Glutamatergic neuron (in vitro differentiated cells): Measurements from ENCODE around the gene HOMER2. TPM values are rescaled to one million over a fixed set of nuclear protein-coding genes. Genes with fewer than 3 reads are reported as not detected.

Source experiments
- DNase-seq: peaks from one replicate; pipeline ENCODE4 v3.0.0; 2022
- H3K27ac Mint-ChIP-seq: one replicate; pipeline ENCODE4 v1.8.0; 2020; ENCODE audit warnings: mild to moderate bottlenecking, mixed read lengths, inconsistent platforms; ENCODE audit not compliant: unreplicated experiment
- H3K27me3 Mint-ChIP-seq: one replicate; pipeline ENCODE4 v1.8.0; 2020; ENCODE audit warnings: mild to moderate bottlenecking, moderate library complexity, mixed read lengths, inconsistent platforms; ENCODE audit not compliant: unreplicated experiment
- H3K36me3 Mint-ChIP-seq: one replicate; pipeline ENCODE4 v1.8.0; 2020; ENCODE audit warnings: mild to moderate bottlenecking, mixed read lengths, inconsistent platforms; ENCODE audit not compliant: unreplicated experiment
- H3K4me1 Mint-ChIP-seq: one replicate; pipeline ENCODE4 v1.8.0; 2020; ENCODE audit warnings: mild to moderate bottlenecking, low read depth, mixed read lengths, inconsistent platforms; ENCODE audit not compliant: unreplicated experiment
- H3K4me3 Mint-ChIP-seq: one replicate; pipeline ENCODE4 v1.8.0; 2020; ENCODE audit warnings: mild to moderate bottlenecking, mixed read lengths, inconsistent platforms; ENCODE audit not compliant: unreplicated experiment
- H3K9me3 Mint-ChIP-seq: one replicate; pipeline ENCODE4 v1.8.0; 2020; ENCODE audit warnings: mild to moderate bottlenecking, moderate library complexity, mixed read lengths, inconsistent platforms; ENCODE audit not compliant: unreplicated experiment
- total RNA-seq: library from RNA; stranded (reverse); fragmentation: NEBNext Ultra II Directional; extraction: Animal tissue kit (Norgen Biotek cat#: 25700); gene quantifications from one replicate; pipeline ENCODE4 v1.2.1, GENCODE V29; 2021; ENCODE audit not compliant: unreplicated experiment
- TF ChIP-seq, protein P1 (sequence below): fragments of 200-600 bp; sonication (generic); IDR thresholded peaks from one replicate; pipeline ENCODE4 v1.5.0; 2021; ENCODE audit not compliant: partially characterized antibody, unreplicated experiment

HOMER2 gene
- total RNA-seq, 1 donor from 2014 or later = 32.6 TPM

DNA sequence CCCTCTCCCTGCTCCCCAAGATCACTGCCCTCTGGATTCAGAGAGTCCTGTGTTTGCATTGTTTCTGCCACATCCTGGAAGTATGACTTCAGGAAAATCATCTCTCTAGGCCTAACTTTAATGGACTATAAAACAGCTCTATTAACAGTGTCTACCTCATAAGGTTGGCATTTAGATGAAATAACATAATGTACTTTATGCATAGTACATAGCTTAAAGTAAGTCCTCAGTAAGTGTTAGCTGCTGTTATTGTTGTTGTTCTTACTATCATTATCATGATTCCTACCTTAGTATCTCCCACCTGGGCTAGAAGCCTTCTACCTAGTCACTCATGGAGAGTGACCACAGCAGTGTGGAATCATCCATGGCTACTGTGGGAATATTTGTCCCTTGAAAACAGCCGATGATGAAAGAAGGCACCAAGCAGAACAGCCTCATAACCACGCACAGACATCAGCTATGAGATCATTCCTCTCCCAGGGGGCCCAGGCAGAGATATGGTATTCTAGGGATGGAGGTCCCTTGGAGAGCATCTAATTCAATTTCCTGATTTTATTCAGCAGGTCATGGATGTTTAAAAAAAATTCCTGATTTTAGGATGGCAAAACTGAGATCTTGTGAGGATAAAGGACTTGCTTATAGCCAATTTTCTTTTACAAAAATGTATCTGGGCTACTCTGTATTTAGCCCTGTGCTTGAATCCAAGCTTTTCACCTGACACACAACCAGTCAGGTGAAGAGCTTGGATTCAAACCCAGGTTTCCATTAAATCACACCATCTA is 148.5 kb downstream of the HOMER2 start:
- TF ChIP-seq, protein P1, sequence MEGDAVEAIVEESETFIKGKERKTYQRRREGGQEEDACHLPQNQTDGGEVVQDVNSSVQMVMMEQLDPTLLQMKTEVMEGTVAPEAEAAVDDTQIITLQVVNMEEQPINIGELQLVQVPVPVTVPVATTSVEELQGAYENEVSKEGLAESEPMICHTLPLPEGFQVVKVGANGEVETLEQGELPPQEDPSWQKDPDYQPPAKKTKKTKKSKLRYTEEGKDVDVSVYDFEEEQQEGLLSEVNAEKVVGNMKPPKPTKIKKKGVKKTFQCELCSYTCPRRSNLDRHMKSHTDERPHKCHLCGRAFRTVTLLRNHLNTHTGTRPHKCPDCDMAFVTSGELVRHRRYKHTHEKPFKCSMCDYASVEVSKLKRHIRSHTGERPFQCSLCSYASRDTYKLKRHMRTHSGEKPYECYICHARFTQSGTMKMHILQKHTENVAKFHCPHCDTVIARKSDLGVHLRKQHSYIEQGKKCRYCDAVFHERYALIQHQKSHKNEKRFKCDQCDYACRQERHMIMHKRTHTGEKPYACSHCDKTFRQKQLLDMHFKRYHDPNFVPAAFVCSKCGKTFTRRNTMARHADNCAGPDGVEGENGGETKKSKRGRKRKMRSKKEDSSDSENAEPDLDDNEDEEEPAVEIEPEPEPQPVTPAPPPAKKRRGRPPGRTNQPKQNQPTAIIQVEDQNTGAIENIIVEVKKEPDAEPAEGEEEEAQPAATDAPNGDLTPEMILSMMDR = no peak
- H3K27ac Mint-ChIP-seq = no peak overlapping the region
- DNase-seq = peak; percentile 29
- no peaks in the 10 kb centered on the region for H3K36me3 Mint-ChIP-seq
- peaks cover 2% of the 10 kb centered on the region for H3K4me1 Mint-ChIP-seq
- no peak overlapping the region for H3K4me3 Mint-ChIP-seq
- H3K27me3 Mint-ChIP-seq = peaks cover 2% of the 10 kb centered on the region
- H3K9me3 Mint-ChIP-seq = no peaks in the 10 kb centered on the region

- no peak overlapping the region for H3K27ac Mint-ChIP-seq
- H3K27me3 Mint-ChIP-seq = no peaks in the 10 kb centered on the region
- TF ChIP-seq, protein P1 = no peak
- peaks cover 2% of the 10 kb centered on the region for H3K4me1 Mint-ChIP-seq
- no peak overlapping the region for H3K4me3 Mint-ChIP-seq
- no peak for DNase-seq
- H3K9me3 Mint-ChIP-seq = no peaks in the 10 kb centered on the region
- no peaks in the 10 kb centered on the region for H3K36me3 Mint-ChIP-seq
Observed at GRCh38 chr15:82802497-82802896, 150.0 kb downstream of the HOMER2 start.

DNA sequence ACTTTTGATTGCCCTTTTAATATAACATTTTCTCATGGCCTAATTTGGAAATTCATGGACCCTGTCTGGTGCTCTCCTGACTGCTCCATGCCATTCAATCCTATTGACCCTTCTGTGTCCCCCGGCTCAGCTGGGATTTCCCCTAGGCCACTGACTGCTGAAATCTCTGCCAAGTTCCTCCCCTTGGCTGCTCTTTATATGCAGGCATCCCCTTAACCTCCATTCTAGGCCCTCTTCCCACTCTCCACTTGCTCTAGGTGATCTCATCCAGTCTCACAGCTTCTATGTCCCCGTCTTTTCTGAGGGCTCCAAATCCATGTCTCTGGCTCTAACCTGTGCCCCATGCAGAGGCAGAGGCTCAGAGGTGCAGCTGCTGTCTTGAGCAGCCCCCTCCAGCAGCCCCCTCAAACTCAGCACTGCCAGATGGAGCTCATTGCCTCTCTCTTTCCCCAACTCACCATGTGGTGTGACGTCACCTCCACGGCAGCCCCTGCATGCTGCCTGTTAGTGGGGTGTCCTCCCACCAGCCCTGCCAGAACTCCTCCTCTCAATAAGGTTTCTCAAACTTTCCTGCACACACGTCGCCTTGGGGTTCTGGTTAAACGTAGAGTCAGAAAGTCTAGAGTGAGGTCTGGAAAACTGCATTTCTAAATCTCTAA is 153.2 kb downstream of the HOMER2 start:
- Mint-ChIP-seq H3K27ac (no peak overlapping the region), H3K4me3 (no peak overlapping the region), H3K27me3 (no peaks in the 10 kb centered on the region), H3K9me3 (no peaks in the 10 kb centered on the region), H3K36me3 (no peaks in the 10 kb centered on the region), H3K4me1 (peaks cover 2% of the 10 kb centered on the region)
- TF ChIP-seq, protein P1 = no peak
- no peak for DNase-seq

Other genes with a start within 250 kb of the HOMER2 start
- gene AP3B2, start 242.8 kb downstream of the HOMER2 start, total RNA-seq = 218 TPM
- not detected for gene FSD2, start 146.7 kb downstream of the HOMER2 start, total RNA-seq
- gene WHAMM, start 143.1 kb downstream of the HOMER2 start, total RNA-seq = 4.2 TPM
- gene RAMAC, start 33.5 kb upstream of the HOMER2 start, total RNA-seq = 38.2 TPM
- 29.6 TPM for gene C15orf40, start 58.9 kb upstream of the HOMER2 start, total RNA-seq
- 41.9 TPM for gene BTBD1, start 114.5 kb upstream of the HOMER2 start, total RNA-seq
- not detected for gene TM6SF1, start 154.9 kb upstream of the HOMER2 start, total RNA-seq